ENCODE measurements around the gene MCM9.

- TF ChIP-seq ZNF121 (tag by site-specific recombination; IDR thresholded peaks at IDR 0.05) (no peak), PBX3 (CRISPR knock-in tag; IDR thresholded peaks at IDR 0.05) (no peak), CTCF (tag by site-specific recombination; IDR thresholded peaks at IDR 0.05) (no peak)
These were observed 41.7 kb downstream of the MCM9 start for GRCh38 chr6:118893064-118893806.
